GM23338 (cell line): Measurements from ENCODE around the gene LRIG1.

Experiments used
- CTCF ChIP-seq, 2 experiments: fragments of 200-600 bp in 1 of 2; sonication (generic) in 1 of 2; conservative IDR thresholded peaks; 2 replicates each; pipeline versions ENCODE4 v1.5.1 to v1.6.1; 2016 to 2017; ENCODE audit warnings: antibody characterized with exemption in 2 of 2, low read depth in 2 of 2, mild to moderate bottlenecking in 2 of 2, moderate library complexity in 1 of 2
- EZH2 ChIP-seq: fragments of 200-600 bp; sonication (generic); IDR thresholded peaks from one replicate; pipeline ENCODE4 v1.8.0; 2017; ENCODE audit warnings: antibody characterized with exemption, mild to moderate bottlenecking, low read depth; ENCODE audit not compliant: unreplicated experiment
- EZH2phosphoT487 ChIP-seq: fragments of 200-600 bp; sonication (generic); IDR thresholded peaks from one replicate; pipeline ENCODE4 v1.8.1; 2018; ENCODE audit warnings: antibody characterized with exemption; ENCODE audit not compliant: unreplicated experiment
- POLR2AphosphoS5 ChIP-seq: IDR thresholded peaks from 2 replicates; pipeline ENCODE4 v1.6.1; 2016; ENCODE audit warnings: antibody characterized with exemption, low read depth
- ZNF114 ChIP-seq: fragments of 250-450 bp; sonication (Bioruptor Pico); IDR thresholded peaks from 2 replicates; pipeline ENCODE4 v1.5.0; 2020; ENCODE audit warnings: mild to moderate bottlenecking, moderate library complexity
- TF ChIP-seq, protein P1 (sequence below): fragments of 250-450 bp; sonication (Bioruptor Pico); IDR thresholded peaks from 2 replicates; pipeline ENCODE4 v1.5.0; 2020; ENCODE audit warnings: mild to moderate bottlenecking, moderate library complexity

DNA sequence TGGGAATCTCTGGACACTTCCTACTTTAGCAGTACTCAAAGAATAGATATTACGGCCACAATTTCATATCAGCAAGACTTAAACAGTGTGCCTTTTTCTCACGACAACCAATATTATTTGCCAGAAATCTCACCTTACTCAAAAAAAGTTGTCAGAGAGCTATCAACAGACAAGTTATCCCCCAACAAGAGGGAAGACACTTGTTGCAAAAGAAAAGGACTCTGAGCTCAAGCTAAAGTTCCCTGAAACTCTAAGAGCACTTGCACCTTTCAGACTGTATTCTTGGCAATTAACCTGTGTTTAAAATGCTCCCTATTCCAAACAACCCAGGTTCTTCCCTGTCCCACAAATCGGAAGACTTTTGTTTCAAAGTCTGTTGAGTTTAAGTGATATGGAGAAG, 4.5 kb downstream of the LRIG1 start:
- TF ChIP-seq CTCF (conservative IDR thresholded peaks at IDR 0.05; ENCODE audit: low read depth in 2 of 2) (no peak), POLR2AphosphoS5 (no peak), EZH2phosphoT487 (no peak), EZH2 (no peak), ZNF114 (CRISPR knock-in tag) (no peak)
- TF ChIP-seq, protein P1, sequence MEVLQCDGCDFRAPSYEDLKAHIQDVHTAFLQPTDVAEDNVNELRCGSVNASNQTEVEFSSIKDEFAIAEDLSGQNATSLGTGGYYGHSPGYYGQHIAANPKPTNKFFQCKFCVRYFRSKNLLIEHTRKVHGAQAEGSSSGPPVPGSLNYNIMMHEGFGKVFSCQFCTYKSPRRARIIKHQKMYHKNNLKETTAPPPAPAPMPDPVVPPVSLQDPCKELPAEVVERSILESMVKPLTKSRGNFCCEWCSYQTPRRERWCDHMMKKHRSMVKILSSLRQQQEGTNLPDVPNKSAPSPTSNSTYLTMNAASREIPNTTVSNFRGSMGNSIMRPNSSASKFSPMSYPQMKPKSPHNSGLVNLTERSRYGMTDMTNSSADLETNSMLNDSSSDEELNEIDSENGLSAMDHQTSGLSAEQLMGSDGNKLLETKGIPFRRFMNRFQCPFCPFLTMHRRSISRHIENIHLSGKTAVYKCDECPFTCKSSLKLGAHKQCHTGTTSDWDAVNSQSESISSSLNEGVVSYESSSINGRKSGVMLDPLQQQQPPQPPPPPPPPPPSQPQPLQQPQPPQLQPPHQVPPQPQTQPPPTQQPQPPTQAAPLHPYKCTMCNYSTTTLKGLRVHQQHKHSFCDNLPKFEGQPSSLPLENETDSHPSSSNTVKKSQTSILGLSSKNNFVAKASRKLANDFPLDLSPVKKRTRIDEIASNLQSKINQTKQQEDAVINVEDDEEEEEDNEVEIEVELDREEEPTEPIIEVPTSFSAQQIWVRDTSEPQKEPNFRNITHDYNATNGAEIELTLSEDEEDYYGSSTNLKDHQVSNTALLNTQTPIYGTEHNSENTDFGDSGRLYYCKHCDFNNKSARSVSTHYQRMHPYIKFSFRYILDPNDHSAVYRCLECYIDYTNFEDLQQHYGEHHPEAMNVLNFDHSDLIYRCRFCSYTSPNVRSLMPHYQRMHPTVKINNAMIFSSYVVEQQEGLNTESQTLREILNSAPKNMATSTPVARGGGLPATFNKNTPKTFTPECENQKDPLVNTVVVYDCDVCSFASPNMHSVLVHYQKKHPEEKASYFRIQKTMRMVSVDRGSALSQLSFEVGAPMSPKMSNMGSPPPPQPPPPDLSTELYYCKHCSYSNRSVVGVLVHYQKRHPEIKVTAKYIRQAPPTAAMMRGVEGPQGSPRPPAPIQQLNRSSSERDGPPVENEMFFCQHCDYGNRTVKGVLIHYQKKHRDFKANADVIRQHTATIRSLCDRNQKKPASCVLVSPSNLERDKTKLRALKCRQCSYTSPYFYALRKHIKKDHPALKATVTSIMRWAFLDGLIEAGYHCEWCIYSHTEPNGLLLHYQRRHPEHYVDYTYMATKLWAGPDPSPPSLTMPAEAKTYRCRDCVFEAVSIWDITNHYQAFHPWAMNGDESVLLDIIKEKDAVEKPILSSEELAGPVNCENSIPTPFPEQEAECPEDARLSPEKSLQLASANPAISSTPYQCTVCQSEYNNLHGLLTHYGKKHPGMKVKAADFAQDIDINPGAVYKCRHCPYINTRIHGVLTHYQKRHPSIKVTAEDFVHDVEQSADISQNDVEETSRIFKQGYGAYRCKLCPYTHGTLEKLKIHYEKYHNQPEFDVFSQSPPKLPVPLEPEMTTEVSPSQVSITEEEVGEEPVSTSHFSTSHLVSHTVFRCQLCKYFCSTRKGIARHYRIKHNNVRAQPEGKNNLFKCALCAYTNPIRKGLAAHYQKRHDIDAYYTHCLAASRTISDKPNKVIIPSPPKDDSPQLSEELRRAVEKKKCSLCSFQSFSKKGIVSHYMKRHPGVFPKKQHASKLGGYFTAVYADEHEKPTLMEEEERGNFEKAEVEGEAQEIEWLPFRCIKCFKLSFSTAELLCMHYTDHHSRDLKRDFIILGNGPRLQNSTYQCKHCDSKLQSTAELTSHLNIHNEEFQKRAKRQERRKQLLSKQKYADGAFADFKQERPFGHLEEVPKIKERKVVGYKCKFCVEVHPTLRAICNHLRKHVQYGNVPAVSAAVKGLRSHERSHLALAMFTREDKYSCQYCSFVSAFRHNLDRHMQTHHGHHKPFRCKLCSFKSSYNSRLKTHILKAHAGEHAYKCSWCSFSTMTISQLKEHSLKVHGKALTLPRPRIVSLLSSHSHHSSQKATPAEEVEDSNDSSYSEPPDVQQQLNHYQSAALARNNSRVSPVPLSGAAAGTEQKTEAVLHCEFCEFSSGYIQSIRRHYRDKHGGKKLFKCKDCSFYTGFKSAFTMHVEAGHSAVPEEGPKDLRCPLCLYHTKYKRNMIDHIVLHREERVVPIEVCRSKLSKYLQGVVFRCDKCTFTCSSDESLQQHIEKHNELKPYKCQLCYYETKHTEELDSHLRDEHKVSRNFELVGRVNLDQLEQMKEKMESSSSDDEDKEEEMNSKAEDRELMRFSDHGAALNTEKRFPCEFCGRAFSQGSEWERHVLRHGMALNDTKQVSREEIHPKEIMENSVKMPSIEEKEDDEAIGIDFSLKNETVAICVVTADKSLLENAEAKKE (CRISPR knock-in tag): no peak
